HEK293 (cell line): ENCODE data around the gene SLC17A6.

Experiments used
- CTCF ChIA-PET: fragments of 350-600 bp; formaldehyde crosslinking; extraction: SDS; loops from one replicate; lab custom pipeline; 2021; ENCODE audit warnings: antibody characterized with exemption; lab: Yijun Ruan, JAX
- POLR2A ChIA-PET: fragments of 300-600 bp; formaldehyde crosslinking; extraction: SDS; loops from one replicate; lab custom pipeline; 2020; ENCODE audit warnings: antibody characterized with exemption, inconsistent platforms; lab: Yijun Ruan, JAX
- H3K27ac ChIP-seq: fragments of 200-500 bp; sonication (Bioruptor generic); 2 replicates; pipeline ENCODE4 v1.5.1; 2014; ENCODE audit warnings: low read depth, low read length, control low read depth, inconsistent platforms; ENCODE audit errors: extremely low read depth
- H3K36me3 ChIP-seq, 2 experiments: fragments of 200-500 bp in 1 of 2; sonication (Bioruptor generic) in 1 of 2; 1 replicate in 1 of 2; 2 replicates in 1 of 2; pipeline ENCODE4 v1.5.1; 2014 to 2017; ENCODE audit warnings: inconsistent platforms in 2 of 2, low read length in 2 of 2; ENCODE audit not compliant: control insufficient read depth in 2 of 2, insufficient read depth in 1 of 2
- H3K4me1 ChIP-seq: fragments of 200-500 bp; sonication (Bioruptor generic); 2 replicates; pipeline ENCODE4 v1.5.1; 2014; ENCODE audit warnings: mild to moderate bottlenecking, low read length, inconsistent platforms; ENCODE audit not compliant: control insufficient read depth, insufficient read depth
- H3K4me3 ChIP-seq: 2 replicates; pipeline ENCODE4 v1.5.1; 2011; ENCODE audit warnings: low read depth, mild to moderate bottlenecking, control low read depth, low read length, moderate library complexity
- H3K9me3 ChIP-seq: fragments of 200-500 bp; sonication (Bioruptor generic); 2 replicates; pipeline ENCODE4 v1.5.1; 2014; ENCODE audit warnings: low read depth, low read length, inconsistent platforms; ENCODE audit not compliant: control insufficient read depth, insufficient read depth
- AEBP2 ChIP-seq: fragments of 450-650 bp; formaldehyde crosslinking; IDR thresholded peaks from 2 replicates; pipeline ENCODE4 v1.5.1; 2016; ENCODE audit warnings: missing biosample characterization, missing genetic modification characterization, borderline replicate concordance
- BCL6B ChIP-seq: fragments of 450-650 bp; formaldehyde crosslinking; IDR thresholded peaks from 2 replicates; pipeline ENCODE4 v1.5.1; 2017; ENCODE audit warnings: missing biosample characterization, missing genetic modification characterization
- EGR2 ChIP-seq: fragments of 450-650 bp; formaldehyde crosslinking; IDR thresholded peaks from 2 replicates; pipeline ENCODE4 v1.5.1; 2016; ENCODE audit warnings: low read depth, missing biosample characterization, missing genetic modification characterization
- GFI1B ChIP-seq: fragments of 450-650 bp; formaldehyde crosslinking; IDR thresholded peaks from 2 replicates; pipeline ENCODE4 v1.5.1; 2016; ENCODE audit warnings: missing biosample characterization, missing genetic modification characterization
- INSM2 ChIP-seq: fragments of 450-650 bp; formaldehyde crosslinking; IDR thresholded peaks from 2 replicates; pipeline ENCODE4 v1.5.1; 2016; ENCODE audit warnings: missing biosample characterization, missing genetic modification characterization
- KLF1 ChIP-seq: fragments of 450-650 bp; formaldehyde crosslinking; IDR thresholded peaks from 2 replicates; pipeline ENCODE4 v1.5.1; 2016; ENCODE audit warnings: missing biosample characterization, missing genetic modification characterization
- MYNN ChIP-seq: fragments of 450-650 bp; formaldehyde crosslinking; IDR thresholded peaks from 2 replicates; pipeline ENCODE4 v1.5.1; 2016; ENCODE audit warnings: missing biosample characterization, missing genetic modification characterization, borderline replicate concordance
- SCRT2 ChIP-seq: fragments of 450-650 bp; formaldehyde crosslinking; IDR thresholded peaks from 2 replicates; pipeline ENCODE4 v1.5.1; 2016; ENCODE audit warnings: missing biosample characterization, missing genetic modification characterization
- TCF7L2 ChIP-seq: IDR thresholded peaks from 2 replicates; pipeline ENCODE4 v1.6.1; 2011; ENCODE audit warnings: low read depth, mild to moderate bottlenecking, inconsistent platforms, low read length, moderate library complexity, borderline replicate concordance
- ZBTB1 ChIP-seq: fragments of 450-650 bp; formaldehyde crosslinking; IDR thresholded peaks from 2 replicates; pipeline ENCODE4 v1.5.1; 2016; ENCODE audit warnings: missing biosample characterization, missing genetic modification characterization
- ZNF155 ChIP-seq: fragments of 450-650 bp; formaldehyde crosslinking; IDR thresholded peaks from 2 replicates; pipeline ENCODE4 v1.5.1; 2016; ENCODE audit warnings: missing biosample characterization, missing genetic modification characterization
- ZNF184 ChIP-seq: fragments of 450-650 bp; IDR thresholded peaks from 2 replicates; pipeline ENCODE4 v1.5.1; 2018; ENCODE audit warnings: missing biosample characterization, mild to moderate bottlenecking, missing genetic modification characterization
- ZNF19 ChIP-seq: fragments of 450-650 bp; formaldehyde crosslinking; IDR thresholded peaks from 2 replicates; pipeline ENCODE4; 2016; ENCODE audit warnings: missing biosample characterization, missing genetic modification characterization, low read depth
- ZNF239 ChIP-seq: fragments of 450-650 bp; formaldehyde crosslinking; IDR thresholded peaks from 2 replicates; pipeline ENCODE4 v1.5.1; 2016; ENCODE audit warnings: missing biosample characterization, missing genetic modification characterization
- ZNF24 ChIP-seq: fragments of 450-650 bp; formaldehyde crosslinking; IDR thresholded peaks from 2 replicates; pipeline ENCODE4 v1.5.1; 2016; ENCODE audit warnings: missing biosample characterization, missing genetic modification characterization
- ZNF449 ChIP-seq: fragments of 450-650 bp; formaldehyde crosslinking; IDR thresholded peaks from 2 replicates; pipeline ENCODE4 v1.5.1; 2017; ENCODE audit warnings: missing biosample characterization, mild to moderate bottlenecking, missing genetic modification characterization, moderate library complexity
- ZNF529 ChIP-seq: fragments of 450-650 bp; formaldehyde crosslinking; IDR thresholded peaks from 2 replicates; pipeline ENCODE4 v1.5.1; 2017; ENCODE audit warnings: missing genetic modification characterization, missing biosample characterization; ENCODE audit not compliant: insufficient replicate concordance
- ZNF548 ChIP-seq: fragments of 450-650 bp; formaldehyde crosslinking; IDR thresholded peaks from 2 replicates; pipeline ENCODE4 v1.5.1; 2016; ENCODE audit warnings: missing biosample characterization, missing genetic modification characterization
- ZNF549 ChIP-seq: fragments of 450-650 bp; IDR thresholded peaks from 2 replicates; pipeline ENCODE4 v1.5.1; 2018; ENCODE audit warnings: missing biosample characterization, missing genetic modification characterization, mild to moderate bottlenecking, inconsistent platforms, moderate library complexity
- ZNF555 ChIP-seq: fragments of 450-650 bp; formaldehyde crosslinking; conservative IDR thresholded peaks from 2 replicates; pipeline ENCODE4 v1.5.1; 2017; ENCODE audit warnings: missing biosample characterization, mild to moderate bottlenecking, missing genetic modification characterization, inconsistent platforms
- ZNF561 ChIP-seq: fragments of 450-650 bp; IDR thresholded peaks from 2 replicates; pipeline ENCODE4 v1.5.1; 2018; ENCODE audit warnings: missing biosample characterization, missing genetic modification characterization, borderline replicate concordance
- ZNF596 ChIP-seq: fragments of 450-650 bp; IDR thresholded peaks from 2 replicates; pipeline ENCODE4 v1.5.0; 2018; ENCODE audit warnings: missing biosample characterization, mild to moderate bottlenecking, missing genetic modification characterization, moderate library complexity
- ZNF621 ChIP-seq: fragments of 450-650 bp; formaldehyde crosslinking; IDR thresholded peaks from 2 replicates; pipeline ENCODE4 v1.5.1; 2017; ENCODE audit warnings: missing biosample characterization, missing genetic modification characterization
- ZNF692 ChIP-seq: fragments of 450-650 bp; formaldehyde crosslinking; IDR thresholded peaks from 2 replicates; pipeline ENCODE4 v1.5.1; 2016; ENCODE audit warnings: missing biosample characterization, missing genetic modification characterization
- ZNF785 ChIP-seq: fragments of 450-650 bp; formaldehyde crosslinking; IDR thresholded peaks from 2 replicates; pipeline ENCODE4 v1.5.1; 2016; ENCODE audit warnings: missing biosample characterization, missing genetic modification characterization
- ZNF837 ChIP-seq: fragments of 450-650 bp; formaldehyde crosslinking; IDR thresholded peaks from 2 replicates; pipeline ENCODE4 v1.5.1; 2016; ENCODE audit warnings: missing biosample characterization, missing genetic modification characterization
- TF ChIP-seq, protein P1 (sequence below): fragments of 450-650 bp; formaldehyde crosslinking; IDR thresholded peaks from 2 replicates; pipeline ENCODE4 v1.5.1; 2016; ENCODE audit warnings: missing biosample characterization, missing genetic modification characterization

The SLC17A6 gene

GRCh38 chr11:22407267-22407666 lies 69.1 kb downstream of the SLC17A6 start:
- Histone ChIP-seq H3K36me3 (no peaks in the 10 kb centered on the region), H3K4me1 (no peaks in the 10 kb centered on the region), H3K27ac (no peak overlapping the region), H3K4me3 (no peak overlapping the region), H3K9me3 (no peaks in the 10 kb centered on the region)
- TF ChIP-seq ZNF555 (tag by site-specific recombination) (no peak), KLF1 (tag by site-specific recombination) (no peak), ZNF692 (tag by site-specific recombination) (no peak), TCF7L2 (no peak), MYNN (no peak), ZNF548 (no peak), ZNF24 (no peak), ZNF785 (tag by site-specific recombination) (no peak), ZNF184 (tag by site-specific recombination) (no peak), ZBTB1 (tag by site-specific recombination) (no peak), ZNF155 (tag by site-specific recombination) (no peak), ZNF19 (tag by site-specific recombination) (no peak), SCRT2 (tag by site-specific recombination) (no peak), ZNF596 (tag by site-specific recombination) (no peak), ZNF837 (tag by site-specific recombination) (no peak), BCL6B (no peak)
- POLR2A ChIA-PET = no interaction called here
- CTCF ChIA-PET = interaction anchor here (1.1 kb wide), 1 partner anchor 130 kb away, joined by 3 read pairs; no protein-coding TSS in a partner anchor

DNA sequence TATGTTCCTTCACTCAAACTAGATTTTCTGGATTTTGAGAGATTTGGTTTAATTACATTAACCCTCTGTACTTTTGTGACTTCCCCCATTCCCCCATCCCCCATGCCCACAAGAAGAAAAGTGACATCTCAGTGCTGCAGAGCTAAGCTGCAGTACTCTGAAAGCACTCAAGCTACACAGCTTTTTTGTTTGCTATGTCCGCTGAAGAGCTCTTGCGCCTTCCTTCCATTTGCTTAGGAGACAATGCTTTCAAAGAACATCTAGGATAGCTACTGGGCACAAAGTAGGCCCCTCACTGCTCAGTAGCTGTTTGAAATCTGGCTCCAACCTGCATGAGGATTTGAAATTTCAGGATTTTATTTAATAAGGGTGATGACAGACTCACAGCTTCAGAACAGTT lies 69.7 kb downstream of the SLC17A6 start:
- Histone ChIP-seq H3K27ac (no peak overlapping the region), H3K9me3 (no peaks in the 10 kb centered on the region), H3K36me3 (no peaks in the 10 kb centered on the region), H3K4me1 (no peaks in the 10 kb centered on the region), H3K4me3 (no peak overlapping the region)
- POLR2A ChIA-PET = no interaction called here
- CTCF ChIA-PET = interaction anchor here (0.7 to 1.1 kb wide), 2 partner anchors 129 to 1662 kb away, joined by 3 read pairs; no protein-coding TSS in a partner anchor
- TF ChIP-seq GFI1B (tag by site-specific recombination) (no peak), ZNF621 (tag by site-specific recombination) (no peak), EGR2 (tag by site-specific recombination) (no peak), INSM2 (tag by site-specific recombination) (no peak), ZNF529 (tag by site-specific recombination) (no peak), AEBP2 (tag by site-specific recombination) (no peak), ZNF449 (tag by site-specific recombination) (no peak), ZNF239 (tag by site-specific recombination) (no peak), ZNF548 (no peak), ZNF549 (no peak), ZNF561 (no peak)
- TF ChIP-seq, protein P1, sequence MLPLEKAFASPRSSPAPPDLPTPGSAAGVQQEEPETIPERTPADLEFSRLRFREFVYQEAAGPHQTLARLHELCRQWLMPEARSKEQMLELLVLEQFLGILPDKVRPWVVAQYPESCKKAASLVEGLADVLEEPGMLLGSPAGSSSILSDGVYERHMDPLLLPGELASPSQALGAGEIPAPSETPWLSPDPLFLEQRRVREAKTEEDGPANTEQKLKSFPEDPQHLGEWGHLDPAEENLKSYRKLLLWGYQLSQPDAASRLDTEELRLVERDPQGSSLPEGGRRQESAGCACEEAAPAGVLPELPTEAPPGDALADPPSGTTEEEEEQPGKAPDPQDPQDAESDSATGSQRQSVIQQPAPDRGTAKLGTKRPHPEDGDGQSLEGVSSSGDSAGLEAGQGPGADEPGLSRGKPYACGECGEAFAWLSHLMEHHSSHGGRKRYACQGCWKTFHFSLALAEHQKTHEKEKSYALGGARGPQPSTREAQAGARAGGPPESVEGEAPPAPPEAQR (tag by site-specific recombination) = no peak
